Nephron progenitor cell (in vitro differentiated cells): Measurements from ENCODE around the gene ACOX3.

Source experiments
- DNase-seq: peaks from one replicate; pipeline ENCODE4 v3.0.0; 2021
- H3K27ac Mint-ChIP-seq: 2 replicates; pipeline ENCODE4 v1.8.0; 2021; ENCODE audit warnings: mild to moderate bottlenecking, moderate library complexity, mixed read lengths
- H3K27me3 Mint-ChIP-seq: 2 replicates; pipeline ENCODE4 v1.8.0; 2021; ENCODE audit warnings: mild to moderate bottlenecking, low read depth, mixed read lengths; ENCODE audit not compliant: poor library complexity
- H3K36me3 Mint-ChIP-seq: 2 replicates; pipeline ENCODE4 v1.8.0; 2021; ENCODE audit warnings: low read depth, mixed read lengths
- H3K4me1 Mint-ChIP-seq: 2 replicates; pipeline ENCODE4 v1.8.0; 2021; ENCODE audit warnings: mixed read lengths
- H3K4me3 Mint-ChIP-seq: 2 replicates; pipeline ENCODE4 v1.8.0; 2021; ENCODE audit warnings: mild to moderate bottlenecking, moderate library complexity, mixed read lengths
- H3K9me3 Mint-ChIP-seq: 2 replicates; pipeline ENCODE4 v1.8.0; 2021; ENCODE audit warnings: mild to moderate bottlenecking, moderate library complexity, mixed read lengths
- CTCF ChIP-seq: fragments of 200-600 bp; sonication (generic); IDR thresholded peaks from 2 replicates; pipeline ENCODE4 v1.5.0; 2021; ENCODE audit warnings: antibody characterized with exemption

Gene ACOX3

GRCh38 chr4:8477676-8478075 lies 37.2 kb upstream of the ACOX3 start:
- peaks cover 40% of the 10 kb centered on the region for H3K4me1 Mint-ChIP-seq
- no peak for DNase-seq

GRCh38 chr4:8477095-8477635 lies 36.6 kb upstream of the ACOX3 start:
- H3K36me3 Mint-ChIP-seq, result peaks cover 25% of the 10 kb centered on the region
- H3K4me3 Mint-ChIP-seq, result no peak overlapping the region
- no peak for DNase-seq
- H3K27me3 Mint-ChIP-seq, result peaks cover 5% of the 10 kb centered on the region
- no peak for TF ChIP-seq CTCF
- H3K9me3 Mint-ChIP-seq, result no peaks in the 10 kb centered on the region
- H3K4me1 Mint-ChIP-seq, result peaks cover 44% of the 10 kb centered on the region
- H3K27ac Mint-ChIP-seq, result no peak overlapping the region

More at GRCh38 chr4:8477676-8478075, 37.2 kb upstream of the ACOX3 start:
- peaks cover 25% of the 10 kb centered on the region for H3K36me3 Mint-ChIP-seq
- H3K27ac Mint-ChIP-seq, result no peak overlapping the region
- peaks cover 5% of the 10 kb centered on the region for H3K27me3 Mint-ChIP-seq
- H3K4me3 Mint-ChIP-seq, result no peak overlapping the region
- no peaks in the 10 kb centered on the region for H3K9me3 Mint-ChIP-seq
- no peak for TF ChIP-seq CTCF

- Mint-ChIP-seq H3K27ac (peak overlapping the region; percentile 93), H3K4me1 (peaks cover 51% of the 10 kb centered on the region), H3K27me3 (peaks cover 2% of the 10 kb centered on the region), H3K9me3 (no peaks in the 10 kb centered on the region), H3K36me3 (peaks cover 21% of the 10 kb centered on the region), H3K4me3 (no peak overlapping the region)
- TF ChIP-seq CTCF, result no peak
- no peak for DNase-seq
Observed at GRCh38 chr4:8475751-8476575, 35.4 kb upstream of the ACOX3 start.

- H3K4me1 Mint-ChIP-seq, result peaks cover 56% of the 10 kb centered on the region
- H3K9me3 Mint-ChIP-seq, result no peaks in the 10 kb centered on the region
- no peaks in the 10 kb centered on the region for H3K27me3 Mint-ChIP-seq
- H3K27ac Mint-ChIP-seq, result peak overlapping the region; percentile 87
- H3K4me3 Mint-ChIP-seq, result no peak overlapping the region
- no peak for DNase-seq
- no peak for TF ChIP-seq CTCF
- peaks cover 20% of the 10 kb centered on the region for H3K36me3 Mint-ChIP-seq
Observed at GRCh38 chr4:8474856-8475255, 34.3 kb upstream of the ACOX3 start.

GRCh38 chr4:8473920-8474590 lies 33.5 kb upstream of the ACOX3 start:
- Mint-ChIP-seq H3K36me3 (peaks cover 21% of the 10 kb centered on the region), H3K4me3 (no peak overlapping the region), H3K27ac (peak overlapping the region; percentile 97), H3K4me1 (peaks cover 56% of the 10 kb centered on the region), H3K9me3 (no peaks in the 10 kb centered on the region), H3K27me3 (no peaks in the 10 kb centered on the region)
- no peak for TF ChIP-seq CTCF
- DNase-seq, result no peak
